Stimulated activated CD4-positive, alpha-beta T cell treated with anti-CD3 and anti-CD28 coated beads, Interleukin-1b, Interleukin-23, amount 100 ng/mL, for 1 hour (primary cell): Measurements from ENCODE around the gene UGT1A1.

Experiments used
- DNase-seq, 2 donors: peaks; one replicate each; pipeline ENCODE4 v3.0.0-alpha.2; 2020; ENCODE audit warnings: low read depth in 2 of 2

UGT1A1 gene

GRCh38 chr2:233817361-233817911 lies 57.4 kb downstream of the UGT1A1 start:
- DNase-seq, result no peak

- no peak for DNase-seq
Measured at GRCh38 chr2:233817995-233818638, 58.0 kb downstream of the UGT1A1 start.

GRCh38 chr2:233818639-233819621 lies 58.9 kb downstream of the UGT1A1 start:
- DNase-seq, result no peak

GRCh38 chr2:233819884-233820773 lies 60.1 kb downstream of the UGT1A1 start:
- no peak for DNase-seq

GRCh38 chr2:233820774-233821105 lies 60.7 kb downstream of the UGT1A1 start:
- DNase-seq, result no peak

- no peak for DNase-seq
Measured at GRCh38 chr2:233821196-233821595, 61.1 kb downstream of the UGT1A1 start.

- DNase-seq, result no peak
Measured at GRCh38 chr2:233821709-233822100, 61.6 kb downstream of the UGT1A1 start.

- no peak for DNase-seq
Measured at GRCh38 chr2:233822101-233822771, 62.2 kb downstream of the UGT1A1 start.
